Fibroblast of lung (primary cell): ENCODE measurements around the gene MVP. TPM values are rescaled to one million over a fixed set of nuclear protein-coding genes. Genes with fewer than 3 reads are reported as not detected.

Source experiments
- DNase-seq, 2 donors: peaks; one replicate each; pipeline versions ENCODE4 v3.0.0 to v3.0.0-alpha.2; 2010; ENCODE audit warnings: low read depth in 2 of 2
- H2AFZ ChIP-seq: 2 replicates; pipeline ENCODE4 v1.5.1; 2012; ENCODE audit warnings: low read length, control low read depth, inconsistent platforms
- H3K27ac ChIP-seq: 2 replicates; pipeline ENCODE4 v1.5.1; 2011; ENCODE audit warnings: low read length, control low read depth; ENCODE audit not compliant: insufficient read depth
- H3K27me3 ChIP-seq: 2 replicates; pipeline ENCODE4 v1.5.1; 2011; ENCODE audit warnings: mild to moderate bottlenecking, low read length; ENCODE audit not compliant: control insufficient read depth, insufficient read depth
- H3K36me3 ChIP-seq: 2 replicates; pipeline ENCODE4 v1.5.1; 2011; ENCODE audit warnings: low read length; ENCODE audit not compliant: control insufficient read depth, insufficient read depth
- H3K4me1 ChIP-seq: 2 replicates; pipeline ENCODE4 v1.5.1; 2011; ENCODE audit warnings: low read length; ENCODE audit not compliant: control insufficient read depth, insufficient read depth; ENCODE audit errors: extremely low read depth
- H3K4me2 ChIP-seq: 2 replicates; pipeline ENCODE4 v1.5.1; 2011; ENCODE audit warnings: low read length, control low read depth; ENCODE audit not compliant: insufficient read depth; ENCODE audit errors: extremely low read depth
- H3K4me3 ChIP-seq, 4 experiments: fragments of 200-600 bp in 1 of 4; sonication (generic) in 1 of 4; replicated peaks in 1 of 4; 2 replicates each; pipeline ENCODE4 v1.5.1; 2011 to 2016; ENCODE audit warnings: low read length in 4 of 4, low read depth in 3 of 4, mild to moderate bottlenecking in 3 of 4, control low read depth in 2 of 4, inconsistent platforms in 1 of 4, mixed read lengths in 1 of 4; ENCODE audit not compliant: insufficient read depth in 1 of 4; ENCODE audit errors: control extremely low read depth in 1 of 4
- H3K79me2 ChIP-seq: 2 replicates; pipeline ENCODE4 v1.5.1; 2012; ENCODE audit warnings: mild to moderate bottlenecking, low read length, inconsistent platforms; ENCODE audit not compliant: control insufficient read depth, insufficient read depth
- H3K9ac ChIP-seq: 2 replicates; pipeline ENCODE4 v1.5.1; 2011; ENCODE audit warnings: mild to moderate bottlenecking, low read length, control low read depth; ENCODE audit not compliant: insufficient read depth
- H3K9me3 ChIP-seq: 2 replicates; pipeline ENCODE4 v1.5.1; 2012; ENCODE audit warnings: low read depth, low read length; ENCODE audit not compliant: control insufficient read depth, insufficient read depth
- H4K20me1 ChIP-seq: 2 replicates; pipeline ENCODE4 v1.5.1; 2011; ENCODE audit warnings: low read length; ENCODE audit not compliant: control insufficient read depth, insufficient read depth; ENCODE audit errors: extremely low read depth
- EZH2 ChIP-seq: IDR thresholded peaks from 2 replicates; pipeline ENCODE4 v1.5.1; 2012; ENCODE audit warnings: low read length, control low read depth, mild to moderate bottlenecking; ENCODE audit errors: missing control alignments
- polyA plus RNA-seq, 2 donors: library from polyadenylated mRNA; depleted of rRNA in 1 of 2; stranded (reverse) in 1 of 2; unstranded in 1 of 2; fragments of >200 nt; gene quantifications; 2 replicates each; pipeline ENCODE4 v1.2.1, GENCODE V29; 2011 to 2012; ENCODE audit warnings: missing spikeins in 1 of 2
- total RNA-seq: library from RNA; depleted of rRNA; stranded (reverse); fragments of >200 nt; gene quantifications from 2 replicates; pipeline ENCODE4 v1.2.1, GENCODE V29; 2014
- TF ChIP-seq, protein P1 (sequence below), 2 donors: IDR thresholded peaks in 1 of 2; conservative IDR thresholded peaks in 1 of 2; 1 replicate in 1 of 2; 2 replicates in 1 of 2; pipeline ENCODE4 v1.5.1; 2011 to 2012; ENCODE audit warnings: low read length in 2 of 2, control low read depth in 1 of 2, inconsistent platforms in 1 of 2, low read depth in 1 of 2, mild to moderate bottlenecking in 1 of 2

Gene MVP
- total and polyA plus RNA-seq, 2 donors (not counting 1 experiment from before 2014, with no cell fraction given), result 208 to 518 TPM

GRCh38 chr16:29844575-29845331 is 24.5 kb downstream of the MVP start:
- DNase-seq, result peak in 1 of 2 donors; percentile 47
- H3K27ac ChIP-seq, result no peak overlapping the region
- H3K79me2 ChIP-seq, result no peaks in the 10 kb centered on the region
- H3K36me3 ChIP-seq, result peaks cover 61% of the 10 kb centered on the region
- no peak for TF ChIP-seq EZH2
- TF ChIP-seq, protein P1, sequence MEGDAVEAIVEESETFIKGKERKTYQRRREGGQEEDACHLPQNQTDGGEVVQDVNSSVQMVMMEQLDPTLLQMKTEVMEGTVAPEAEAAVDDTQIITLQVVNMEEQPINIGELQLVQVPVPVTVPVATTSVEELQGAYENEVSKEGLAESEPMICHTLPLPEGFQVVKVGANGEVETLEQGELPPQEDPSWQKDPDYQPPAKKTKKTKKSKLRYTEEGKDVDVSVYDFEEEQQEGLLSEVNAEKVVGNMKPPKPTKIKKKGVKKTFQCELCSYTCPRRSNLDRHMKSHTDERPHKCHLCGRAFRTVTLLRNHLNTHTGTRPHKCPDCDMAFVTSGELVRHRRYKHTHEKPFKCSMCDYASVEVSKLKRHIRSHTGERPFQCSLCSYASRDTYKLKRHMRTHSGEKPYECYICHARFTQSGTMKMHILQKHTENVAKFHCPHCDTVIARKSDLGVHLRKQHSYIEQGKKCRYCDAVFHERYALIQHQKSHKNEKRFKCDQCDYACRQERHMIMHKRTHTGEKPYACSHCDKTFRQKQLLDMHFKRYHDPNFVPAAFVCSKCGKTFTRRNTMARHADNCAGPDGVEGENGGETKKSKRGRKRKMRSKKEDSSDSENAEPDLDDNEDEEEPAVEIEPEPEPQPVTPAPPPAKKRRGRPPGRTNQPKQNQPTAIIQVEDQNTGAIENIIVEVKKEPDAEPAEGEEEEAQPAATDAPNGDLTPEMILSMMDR (conservative IDR thresholded peaks at IDR 0.05 in 1 of 2, IDR thresholded peaks at IDR 0.05 in 1 of 2; ENCODE audit: low read depth in 1 of 2, low read length in 2 of 2), result no peak
- no peak overlapping the region for H3K4me3 ChIP-seq
- no peak overlapping the region for H3K4me2 ChIP-seq
- no peak overlapping the region for H3K9ac ChIP-seq
- H2AFZ ChIP-seq, result no peak overlapping the region
- H3K27me3 ChIP-seq, result no peaks in the 10 kb centered on the region
- no peaks in the 10 kb centered on the region for H3K9me3 ChIP-seq
- H4K20me1 ChIP-seq, result no peaks in the 10 kb centered on the region
- H3K4me1 ChIP-seq, result no peaks in the 10 kb centered on the region

GRCh38 chr16:29845656-29846055 is 25.4 kb downstream of the MVP start:
- Histone ChIP-seq H3K27me3 (no peaks in the 10 kb centered on the region), H3K4me2 (no peak overlapping the region), H3K36me3 (peaks cover 57% of the 10 kb centered on the region), H3K4me1 (no peaks in the 10 kb centered on the region), H2AFZ (no peak overlapping the region), H3K9ac (no peak overlapping the region), H3K4me3 (no peak overlapping the region), H3K9me3 (no peaks in the 10 kb centered on the region), H3K79me2 (no peaks in the 10 kb centered on the region), H4K20me1 (no peaks in the 10 kb centered on the region), H3K27ac (no peak overlapping the region)
- DNase-seq, result no peak
- TF ChIP-seq, protein P1 (conservative IDR thresholded peaks at IDR 0.05 in 1 of 2, IDR thresholded peaks at IDR 0.05 in 1 of 2; ENCODE audit: low read depth in 1 of 2, low read length in 2 of 2), result no peak
- no peak for TF ChIP-seq EZH2

GRCh38 chr16:29848420-29849297 is 28.4 kb downstream of the MVP start:
- peaks cover 40% of the 10 kb centered on the region for H3K36me3 ChIP-seq
- H3K27ac ChIP-seq, result no peak overlapping the region
- DNase-seq, result peak; percentile 39 to 70
- no peak overlapping the region for H3K4me2 ChIP-seq
- no peak overlapping the region for H2AFZ ChIP-seq
- no peaks in the 10 kb centered on the region for H3K9me3 ChIP-seq
- no peaks in the 10 kb centered on the region for H3K27me3 ChIP-seq
- TF ChIP-seq EZH2, result no peak
- TF ChIP-seq, protein P1 (conservative IDR thresholded peaks at IDR 0.05 in 1 of 2, IDR thresholded peaks at IDR 0.05 in 1 of 2; ENCODE audit: low read depth in 1 of 2, low read length in 2 of 2), result peak; percentile 86 to 94
- H3K79me2 ChIP-seq, result no peaks in the 10 kb centered on the region
- H3K4me3 ChIP-seq, result no peak overlapping the region
- no peak overlapping the region for H3K9ac ChIP-seq
- no peaks in the 10 kb centered on the region for H4K20me1 ChIP-seq
- H3K4me1 ChIP-seq, result no peaks in the 10 kb centered on the region
